Measurements from ENCODE around the gene NOP53. TPM values are rescaled to one million over a fixed set of nuclear protein-coding genes. Genes with fewer than 3 reads are reported as not detected.
A peak's percentile ranks its signal among the peaks of the same experiment; 100 is the strongest.
"Not testable (repeated sequence)": the region's sequence is repeated elsewhere in the genome, so short reads cannot be mapped to it uniquely, and the experiment has no call there.

NOP53 gene
- total RNA-seq, 1 donor from 2014 or later: 93.9 TPM

DNA sequence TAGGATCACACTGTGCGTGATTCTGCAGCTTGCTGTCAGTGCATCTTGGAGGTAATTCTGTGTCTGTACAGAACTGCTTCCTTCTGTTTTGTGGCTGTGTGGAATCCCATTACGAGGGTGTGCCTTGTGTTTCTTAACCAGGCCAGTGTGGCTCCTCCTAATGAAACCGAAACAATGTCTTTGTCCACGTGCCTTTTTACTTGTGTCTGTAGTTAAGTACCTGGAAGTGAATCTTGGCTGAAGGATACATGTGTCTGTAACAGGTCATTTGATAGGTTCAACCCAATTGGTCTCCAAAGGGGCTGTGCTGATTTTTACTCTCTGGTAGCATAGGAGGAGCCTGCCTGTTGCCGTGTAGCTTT, 13.1 kb downstream of the NOP53 start:
- Histone ChIP-seq H3K36me3 (ENCODE audit: control insufficient read depth in 3 of 3, insufficient read depth in 3 of 3, low read length in 3 of 3) (peaks cover 42 to 52% (median 50%) of the 10 kb centered on the region in 3 donors), H3K27ac (ENCODE audit: low read depth, low read length) (no peak overlapping the region), H3K4me1 (ENCODE audit: control insufficient read depth in 3 of 3, insufficient read depth in 3 of 3, low read length in 3 of 3) (peaks cover 0 to 2% (median 0%) of the 10 kb centered on the region in 3 donors), H3K27me3 (ENCODE audit: control insufficient read depth in 3 of 3, insufficient read depth in 3 of 3, low read length in 3 of 3) (no peaks in the 10 kb centered on the region), H3K9me3 (ENCODE audit: control insufficient read depth in 3 of 3, low read length in 3 of 3) (no peaks in the 10 kb centered on the region), H3K9ac (ENCODE audit: low read depth in 1 of 3, low read length in 3 of 3) (no peak overlapping the region), H3K4me3 (ENCODE audit: low read length in 3 of 3) (no peak overlapping the region)

- Histone ChIP-seq H3K4me3 (ENCODE audit: low read length in 3 of 3) (no peak overlapping the region), H3K27ac (ENCODE audit: low read depth, low read length) (no peak overlapping the region), H3K9me3 (ENCODE audit: control insufficient read depth in 3 of 3, low read length in 3 of 3) (no peaks in the 10 kb centered on the region), H3K27me3 (ENCODE audit: control insufficient read depth in 3 of 3, insufficient read depth in 3 of 3, low read length in 3 of 3) (no peaks in the 10 kb centered on the region), H3K4me1 (ENCODE audit: control insufficient read depth in 3 of 3, insufficient read depth in 3 of 3, low read length in 3 of 3) (peaks cover 0 to 2% (median under 1%) of the 10 kb centered on the region in 3 donors), H3K9ac (ENCODE audit: low read depth in 1 of 3, low read length in 3 of 3) (no peak overlapping the region), H3K36me3 (ENCODE audit: control insufficient read depth in 3 of 3, insufficient read depth in 3 of 3, low read length in 3 of 3) (peaks cover 28 to 38% (median 33%) of the 10 kb centered on the region in 3 donors)
Observed at GRCh38 chr19:47760632-47760999, 15.3 kb downstream of the NOP53 start.

- no peaks in the 10 kb centered on the region for H3K9me3 ChIP-seq (ENCODE audit: control insufficient read depth in 3 of 3, low read length in 3 of 3)
- H3K9ac ChIP-seq (ENCODE audit: low read depth in 1 of 3, low read length in 3 of 3): no peak overlapping the region
- H3K4me3 ChIP-seq (ENCODE audit: low read length in 3 of 3): no peak overlapping the region
- no peaks in the 10 kb centered on the region for H3K27me3 ChIP-seq (ENCODE audit: control insufficient read depth in 3 of 3, insufficient read depth in 3 of 3, low read length in 3 of 3)
- H3K36me3 ChIP-seq (ENCODE audit: control insufficient read depth in 3 of 3, insufficient read depth in 3 of 3, low read length in 3 of 3): peaks cover 19 to 29% (median 24%) of the 10 kb centered on the region in 3 donors
- no peak overlapping the region for H3K27ac ChIP-seq (ENCODE audit: low read depth, low read length)
- peaks cover 5 to 9% (median 9%) of the 10 kb centered on the region in 3 donors for H3K4me1 ChIP-seq (ENCODE audit: control insufficient read depth in 3 of 3, insufficient read depth in 3 of 3, low read length in 3 of 3)
Observed at GRCh38 chr19:47761566-47761965, 16.2 kb downstream of the NOP53 start.

DNA sequence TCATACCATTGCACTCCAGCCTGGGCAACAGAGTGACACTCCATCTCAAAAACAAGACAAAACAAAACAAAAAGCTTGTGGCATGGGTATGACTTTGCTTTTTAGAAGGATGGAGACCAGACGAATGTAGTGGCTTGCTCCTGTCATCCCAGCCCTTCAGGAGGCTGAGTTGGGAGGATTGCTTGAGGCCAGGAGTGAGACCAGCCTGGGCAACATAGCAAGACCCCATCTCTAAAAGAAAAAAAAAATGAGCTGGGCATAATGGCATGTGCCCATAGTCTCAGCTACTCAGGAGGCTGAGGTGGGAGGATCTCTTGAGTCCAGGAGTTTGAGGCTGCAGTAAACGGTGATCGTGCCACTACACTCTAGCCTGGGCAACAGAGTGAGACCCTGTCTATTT, 16.8 kb downstream of the NOP53 start:
- no peak overlapping the region for H3K9ac ChIP-seq (ENCODE audit: low read depth in 1 of 3, low read length in 3 of 3)
- H3K4me1 ChIP-seq (ENCODE audit: control insufficient read depth in 3 of 3, insufficient read depth in 3 of 3, low read length in 3 of 3): peaks cover 5 to 11% (median 9%) of the 10 kb centered on the region in 3 donors
- H3K36me3 ChIP-seq (ENCODE audit: control insufficient read depth in 3 of 3, insufficient read depth in 3 of 3, low read length in 3 of 3): peaks cover 13 to 23% (median 18%) of the 10 kb centered on the region in 3 donors
- H3K27ac ChIP-seq (ENCODE audit: low read depth, low read length): no peak overlapping the region
- H3K27me3 ChIP-seq (ENCODE audit: control insufficient read depth in 3 of 3, insufficient read depth in 3 of 3, low read length in 3 of 3): no peaks in the 10 kb centered on the region
- no peaks in the 10 kb centered on the region for H3K9me3 ChIP-seq (ENCODE audit: control insufficient read depth in 3 of 3, low read length in 3 of 3)
- H3K4me3 ChIP-seq (ENCODE audit: low read length in 3 of 3): no peak overlapping the region

DNA sequence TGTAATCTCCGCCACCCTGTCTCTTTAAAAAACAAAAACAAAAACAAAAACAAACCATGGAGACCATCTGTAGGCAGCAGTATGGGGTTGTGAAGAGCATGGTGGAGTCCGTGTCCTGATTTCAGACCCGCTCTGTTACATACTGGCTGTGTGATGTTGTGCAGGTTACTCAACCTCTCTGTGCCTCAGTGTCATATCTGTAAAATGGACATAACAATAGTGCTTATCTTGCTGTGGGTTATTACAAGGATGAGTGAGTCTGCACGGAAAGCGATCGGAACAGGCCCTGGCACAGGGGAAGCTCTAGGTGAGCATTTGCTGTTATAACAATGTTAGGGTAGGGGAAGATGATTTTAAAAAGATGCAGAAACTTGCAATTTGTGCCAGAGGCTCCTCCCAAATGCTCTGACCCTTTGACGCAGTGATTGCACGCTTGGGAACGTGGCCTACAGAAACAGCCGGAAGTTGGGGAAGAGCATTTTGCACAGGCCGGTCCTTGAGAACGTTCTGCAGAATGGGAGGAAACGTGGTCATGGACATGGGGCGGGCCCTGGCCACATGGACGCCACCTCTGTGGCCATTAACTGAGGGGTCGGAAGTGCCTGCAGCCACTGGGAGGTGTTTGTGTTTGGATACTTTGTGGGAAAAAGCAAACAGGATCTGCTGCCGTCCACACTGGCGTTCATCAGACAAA, 17.4 kb downstream of the NOP53 start:
- Histone ChIP-seq H3K27me3 (ENCODE audit: control insufficient read depth in 3 of 3, insufficient read depth in 3 of 3, low read length in 3 of 3) (no peaks in the 10 kb centered on the region), H3K36me3 (ENCODE audit: control insufficient read depth in 3 of 3, insufficient read depth in 3 of 3, low read length in 3 of 3) (peaks cover 8 to 17% (median 12%) of the 10 kb centered on the region in 3 donors), H3K27ac (ENCODE audit: low read depth, low read length) (no peak overlapping the region)

DNA sequence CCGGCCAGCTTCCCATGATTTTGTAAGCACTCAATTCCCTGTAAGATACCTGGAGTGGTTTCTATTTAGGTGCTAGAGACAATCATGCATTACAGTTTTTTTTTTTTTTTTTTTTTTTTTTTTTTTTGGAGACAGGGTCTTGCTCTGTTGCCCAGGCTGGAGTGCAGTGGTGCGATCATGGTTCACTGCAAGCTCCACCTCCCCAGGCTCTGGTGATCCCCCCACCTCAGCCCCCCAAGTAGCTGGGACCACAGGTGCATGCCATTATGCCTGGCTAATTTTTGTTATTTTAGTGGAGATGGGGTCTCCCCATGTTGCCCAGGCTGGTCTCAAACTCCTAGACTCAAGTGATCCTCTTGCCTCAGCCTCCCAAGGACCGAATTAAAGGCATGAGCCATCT, 19.4 kb downstream of the NOP53 start:
- not testable (repeated sequence) for H3K9me3 ChIP-seq (ENCODE audit: control insufficient read depth in 3 of 3, low read length in 3 of 3)

More for the DNA sequence above, 17.4 kb downstream of the NOP53 start:
- Histone ChIP-seq H3K4me1 (ENCODE audit: control insufficient read depth in 3 of 3, insufficient read depth in 3 of 3, low read length in 3 of 3) (peaks cover 5 to 11% (median 9%) of the 10 kb centered on the region in 3 donors), H3K4me3 (ENCODE audit: low read length in 3 of 3) (no peak overlapping the region), H3K9me3 (ENCODE audit: control insufficient read depth in 3 of 3, low read length in 3 of 3) (no peaks in the 10 kb centered on the region), H3K9ac (ENCODE audit: low read depth in 1 of 3, low read length in 3 of 3) (no peak overlapping the region)

DNA sequence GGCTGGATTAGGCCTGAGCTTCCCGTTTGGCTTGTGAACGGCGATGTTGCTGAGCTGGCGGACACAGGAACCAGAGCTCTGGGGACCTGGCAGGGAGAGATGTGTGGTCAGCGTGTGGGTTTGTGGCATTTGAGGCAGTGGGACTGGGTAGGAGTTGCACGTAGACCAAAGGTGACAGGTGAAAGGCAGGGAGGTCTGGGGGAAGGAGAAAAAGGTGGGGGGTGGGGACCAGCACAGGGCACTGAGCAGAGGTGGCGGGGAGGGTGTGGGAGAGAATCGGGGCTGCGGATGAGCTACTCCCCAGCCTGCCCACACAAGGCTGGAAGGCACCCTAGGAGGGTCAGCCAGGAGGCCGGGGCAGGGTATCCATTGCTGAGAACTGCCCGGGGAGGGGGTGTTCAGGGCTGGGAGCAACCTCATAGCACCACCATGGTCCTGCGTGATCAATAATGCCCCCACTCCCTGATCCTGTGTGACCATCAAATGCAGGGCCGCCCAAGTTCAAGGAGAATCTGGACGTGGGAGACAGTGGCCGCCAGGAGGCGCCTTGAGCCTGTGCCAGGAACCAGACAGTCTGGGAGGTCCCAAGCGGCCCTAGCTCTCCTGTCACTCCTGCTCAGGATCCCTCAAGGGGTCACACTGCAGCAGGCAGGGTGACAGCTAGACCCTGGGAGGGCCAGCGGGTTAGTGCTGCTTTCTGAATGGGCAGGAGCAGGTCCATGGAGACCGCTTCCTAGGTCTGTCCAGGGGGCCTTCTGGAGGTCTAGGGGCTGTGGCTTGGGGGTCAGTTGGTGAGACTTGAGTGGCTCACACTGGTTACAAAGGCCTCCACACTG, 20.4 kb downstream of the NOP53 start:
- Histone ChIP-seq H3K36me3 (ENCODE audit: control insufficient read depth in 3 of 3, insufficient read depth in 3 of 3, low read length in 3 of 3) (no peaks in the 10 kb centered on the region), H3K9me3 (ENCODE audit: control insufficient read depth in 3 of 3, low read length in 3 of 3) (no peaks in the 10 kb centered on the region), H3K4me3 (ENCODE audit: low read length in 3 of 3) (no peak overlapping the region), H3K27me3 (ENCODE audit: control insufficient read depth in 3 of 3, insufficient read depth in 3 of 3, low read length in 3 of 3) (no peaks in the 10 kb centered on the region), H3K9ac (ENCODE audit: low read depth in 1 of 3, low read length in 3 of 3) (peak overlapping the region in 1 of 3 donors; percentile 8), H3K4me1 (ENCODE audit: control insufficient read depth in 3 of 3, insufficient read depth in 3 of 3, low read length in 3 of 3) (peaks cover 5 to 11% (median 9%) of the 10 kb centered on the region in 3 donors), H3K27ac (ENCODE audit: low read depth, low read length) (no peak overlapping the region)

More for the DNA sequence above, 19.4 kb downstream of the NOP53 start:
- not testable (repeated sequence) for H3K4me3 ChIP-seq (ENCODE audit: low read length in 3 of 3); H3K27ac ChIP-seq (ENCODE audit: low read depth, low read length); H3K27me3 ChIP-seq (ENCODE audit: control insufficient read depth in 3 of 3, insufficient read depth in 3 of 3, low read length in 3 of 3); H3K9ac ChIP-seq (ENCODE audit: low read depth in 1 of 3, low read length in 3 of 3); H3K36me3 ChIP-seq (ENCODE audit: control insufficient read depth in 3 of 3, insufficient read depth in 3 of 3, low read length in 3 of 3)
- peaks cover 5 to 11% (median 9%) of the 10 kb centered on the region in 3 donors for H3K4me1 ChIP-seq (ENCODE audit: control insufficient read depth in 3 of 3, insufficient read depth in 3 of 3, low read length in 3 of 3)

GRCh38 chr19:47766359-47766620, 20.9 kb downstream of the NOP53 start:
- Histone ChIP-seq H3K36me3 (ENCODE audit: control insufficient read depth in 3 of 3, insufficient read depth in 3 of 3, low read length in 3 of 3) (no peaks in the 10 kb centered on the region), H3K9me3 (ENCODE audit: control insufficient read depth in 3 of 3, low read length in 3 of 3) (no peaks in the 10 kb centered on the region), H3K9ac (ENCODE audit: low read depth in 1 of 3, low read length in 3 of 3) (peak overlapping the region in 1 of 3 donors; percentile 8), H3K27ac (ENCODE audit: low read depth, low read length) (no peak overlapping the region), H3K27me3 (ENCODE audit: control insufficient read depth in 3 of 3, insufficient read depth in 3 of 3, low read length in 3 of 3) (no peaks in the 10 kb centered on the region), H3K4me3 (ENCODE audit: low read length in 3 of 3) (no peak overlapping the region), H3K4me1 (ENCODE audit: control insufficient read depth in 3 of 3, insufficient read depth in 3 of 3, low read length in 3 of 3) (peaks cover 5 to 11% (median 9%) of the 10 kb centered on the region in 3 donors)

GRCh38 chr19:47766670-47767069, 21.3 kb downstream of the NOP53 start:
- Histone ChIP-seq H3K9ac (ENCODE audit: low read depth in 1 of 3, low read length in 3 of 3) (peak overlapping the region in 1 of 3 donors; percentile 8), H3K36me3 (ENCODE audit: control insufficient read depth in 3 of 3, insufficient read depth in 3 of 3, low read length in 3 of 3) (no peaks in the 10 kb centered on the region), H3K27ac (ENCODE audit: low read depth, low read length) (no peak overlapping the region), H3K27me3 (ENCODE audit: control insufficient read depth in 3 of 3, insufficient read depth in 3 of 3, low read length in 3 of 3) (no peaks in the 10 kb centered on the region), H3K4me1 (ENCODE audit: control insufficient read depth in 3 of 3, insufficient read depth in 3 of 3, low read length in 3 of 3) (peaks cover 5 to 11% (median 9%) of the 10 kb centered on the region in 3 donors), H3K4me3 (ENCODE audit: low read length in 3 of 3) (no peak overlapping the region), H3K9me3 (ENCODE audit: control insufficient read depth in 3 of 3, low read length in 3 of 3) (no peaks in the 10 kb centered on the region)

DNA sequence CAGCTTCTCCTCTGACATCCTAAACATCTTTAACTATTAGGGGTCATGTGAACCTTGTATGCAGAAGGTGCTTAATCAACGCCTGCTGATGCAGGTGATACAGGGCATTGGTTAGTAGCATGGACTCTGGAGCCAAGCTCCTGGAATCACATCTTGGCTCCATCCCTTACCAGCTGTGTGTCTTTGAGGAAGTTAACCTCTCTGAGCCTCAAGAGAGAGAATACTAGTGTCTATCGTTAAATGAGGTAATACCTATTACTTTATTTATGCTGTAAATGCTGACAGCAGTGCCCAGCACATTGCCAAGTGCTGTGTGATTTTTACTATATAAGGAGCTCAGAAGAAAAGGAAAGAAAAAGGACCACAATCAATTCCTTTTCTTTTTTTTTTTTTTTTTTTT, 22.0 kb downstream of the NOP53 start:
- no peak overlapping the region for H3K9ac ChIP-seq (ENCODE audit: low read depth in 1 of 3, low read length in 3 of 3)
- H3K27ac ChIP-seq (ENCODE audit: low read depth, low read length): no peak overlapping the region
- no peaks in the 10 kb centered on the region for H3K27me3 ChIP-seq (ENCODE audit: control insufficient read depth in 3 of 3, insufficient read depth in 3 of 3, low read length in 3 of 3)
- no peak overlapping the region for H3K4me3 ChIP-seq (ENCODE audit: low read length in 3 of 3)
- H3K9me3 ChIP-seq (ENCODE audit: control insufficient read depth in 3 of 3, low read length in 3 of 3): no peaks in the 10 kb centered on the region
- peaks cover 5 to 11% (median 9%) of the 10 kb centered on the region in 3 donors for H3K4me1 ChIP-seq (ENCODE audit: control insufficient read depth in 3 of 3, insufficient read depth in 3 of 3, low read length in 3 of 3)
- no peaks in the 10 kb centered on the region for H3K36me3 ChIP-seq (ENCODE audit: control insufficient read depth in 3 of 3, insufficient read depth in 3 of 3, low read length in 3 of 3)
